K562 (cell line): ENCODE measurements around the gene RNASE8. TPM values are rescaled to one million over a fixed set of nuclear protein-coding genes. Genes with fewer than 3 reads are reported as not detected.
A peak's percentile ranks its signal among the peaks of the same experiment; 100 is the strongest.

ENCODE experiments used
- CC2D1A ChIP-seq: fragments of 450-650 bp; IDR thresholded peaks from 2 replicates; pipeline ENCODE4 v1.6.1; 2017; ENCODE audit warnings: mild to moderate bottlenecking
- DACH1 ChIP-seq: fragments of 450-650 bp; IDR thresholded peaks from 2 replicates; pipeline ENCODE4 v1.6.1; 2018; ENCODE audit not compliant: partially characterized antibody
- EGR1 ChIP-seq: fragments of 450-650 bp; conservative IDR thresholded peaks from 2 replicates; pipeline ENCODE4 v1.6.1; 2017; ENCODE audit warnings: mild to moderate bottlenecking
- EP400 ChIP-seq: fragments of 450-650 bp; IDR thresholded peaks from 2 replicates; pipeline ENCODE4 v1.6.1; 2017; ENCODE audit warnings: antibody characterized with exemption, mild to moderate bottlenecking, moderate library complexity
- ESRRB ChIP-seq: fragments of 250-450 bp; sonication (Bioruptor Pico); IDR thresholded peaks from 2 replicates; pipeline ENCODE4 v1.5.0; 2020; ENCODE audit warnings: mild to moderate bottlenecking, moderate library complexity, borderline replicate concordance
- GATA2 ChIP-seq: sonication (generic); formaldehyde crosslinking; IDR thresholded peaks from 2 replicates; pipeline ENCODE4 v1.4.0; 2020; ENCODE audit warnings: mild to moderate bottlenecking, missing genetic modification reagents
- JUND ChIP-seq, 2 experiments: IDR thresholded peaks; 2 replicates in 1 of 2; 3 replicates in 1 of 2; pipeline ENCODE4 v1.6.1; 2011; ENCODE audit warnings: borderline replicate concordance in 2 of 2, low read depth in 2 of 2, low read length in 2 of 2, improper control_type of control experiment in 1 of 2, missing biosample characterization in 1 of 2, missing genetic modification characterization in 1 of 2, missing genetic modification reagents in 1 of 2
- MLLT1 ChIP-seq, 2 experiments: fragments of 450-650 bp; IDR thresholded peaks; 2 replicates each; pipeline ENCODE4 v1.6.1; 2016
- NFIC ChIP-seq: fragments of 450-650 bp; IDR thresholded peaks from 2 replicates; pipeline ENCODE4 v1.6.1; 2017; ENCODE audit warnings: mild to moderate bottlenecking, inconsistent platforms
- RBM25 ChIP-seq: fragments of 200-400 bp; formaldehyde crosslinking; IDR thresholded peaks from 2 replicates; pipeline ENCODE4 v1.6.1; 2018; ENCODE audit warnings: low read length, low read depth, moderate library complexity; ENCODE audit not compliant: severe bottlenecking
- RFX5 ChIP-seq: IDR thresholded peaks from 2 replicates; pipeline ENCODE4 v1.6.1; 2011; ENCODE audit warnings: low read depth, mild to moderate bottlenecking, improper control_type of control experiment, low read length
- SMARCA5 ChIP-seq: fragments of 450-650 bp; IDR thresholded peaks from 2 replicates; pipeline ENCODE4 v1.6.1; 2016
- ZBTB8A ChIP-seq: fragments of 450-650 bp; IDR thresholded peaks from 2 replicates; pipeline ENCODE4 v1.6.1; 2018; ENCODE audit warnings: mild to moderate bottlenecking, moderate library complexity; ENCODE audit not compliant: partially characterized antibody
- ZKSCAN8 ChIP-seq: fragments of 200-800 bp; sonication (Bioruptor generic); IDR thresholded peaks from 2 replicates; pipeline ENCODE4 v1.6.1; 2016; ENCODE audit warnings: missing genetic modification characterization, missing compliant biosample characterization
- ZNF592 ChIP-seq: fragments of 450-650 bp; IDR thresholded peaks from 2 replicates; pipeline ENCODE4 v1.6.1; 2017; ENCODE audit warnings: antibody characterized with exemption, mild to moderate bottlenecking
- polyA plus RNA-seq, 8 experiments: library from polyadenylated mRNA; depleted of rRNA in 4 of 8; stranded (reverse) in 5 of 8; unstranded in 3 of 8; fragments of >200 nt; fragmentation: Nextera tagmentation in 2 of 8; fragmentation: Illumina TruSeq in 1 of 8; extraction: Ambion mirVana in 2 of 8; extraction: Trizol in 1 of 8; gene quantifications; 2 replicates each; pipeline versions ENCODE4 v1.2.1 to v1.2.3, GENCODE V29; 2011 to 2014; ENCODE audit warnings: inconsistent platforms in 1 of 8, missing spikeins in 1 of 8
- total RNA-seq, 7 experiments: library from RNA; depleted of rRNA in 6 of 7; stranded (reverse); fragments of >200 nt in 6 of 7; fragmentation: Illumina TruSeq in 2 of 7; extraction: Trizol in 2 of 7; gene quantifications; 2 replicates each; pipeline versions ENCODE4 v1.2.1 to v1.2.3, GENCODE V29; 2011 to 2021; ENCODE audit warnings: low replicate concordance in 1 of 7
- TF ChIP-seq, protein P1 (sequence below): sonication (generic); formaldehyde crosslinking; IDR thresholded peaks from 2 replicates; pipeline ENCODE4 v1.8.0; 2022; ENCODE audit warnings: mild to moderate bottlenecking, missing genetic modification reagents, borderline replicate concordance
- TF ChIP-seq, protein P2 (sequence below): sonication (generic); formaldehyde crosslinking; IDR thresholded peaks from 2 replicates; pipeline ENCODE4 v1.8.1; 2023; ENCODE audit warnings: mild to moderate bottlenecking, missing genetic modification reagents
- TF ChIP-seq, protein P3 (sequence below): fragments of 450-650 bp; IDR thresholded peaks from 2 replicates; pipeline ENCODE4 v1.6.1; 2016

The RNASE8 gene
- total and polyA plus RNA-seq, 9 of the 15 experiments (the other 6 are each of a cell fraction or from before 2014, with no cell fraction given): not detected

GRCh38 chr14:21014761-21015190, 42.8 kb upstream of the RNASE8 start (continued):
- TF ChIP-seq, protein P1, sequence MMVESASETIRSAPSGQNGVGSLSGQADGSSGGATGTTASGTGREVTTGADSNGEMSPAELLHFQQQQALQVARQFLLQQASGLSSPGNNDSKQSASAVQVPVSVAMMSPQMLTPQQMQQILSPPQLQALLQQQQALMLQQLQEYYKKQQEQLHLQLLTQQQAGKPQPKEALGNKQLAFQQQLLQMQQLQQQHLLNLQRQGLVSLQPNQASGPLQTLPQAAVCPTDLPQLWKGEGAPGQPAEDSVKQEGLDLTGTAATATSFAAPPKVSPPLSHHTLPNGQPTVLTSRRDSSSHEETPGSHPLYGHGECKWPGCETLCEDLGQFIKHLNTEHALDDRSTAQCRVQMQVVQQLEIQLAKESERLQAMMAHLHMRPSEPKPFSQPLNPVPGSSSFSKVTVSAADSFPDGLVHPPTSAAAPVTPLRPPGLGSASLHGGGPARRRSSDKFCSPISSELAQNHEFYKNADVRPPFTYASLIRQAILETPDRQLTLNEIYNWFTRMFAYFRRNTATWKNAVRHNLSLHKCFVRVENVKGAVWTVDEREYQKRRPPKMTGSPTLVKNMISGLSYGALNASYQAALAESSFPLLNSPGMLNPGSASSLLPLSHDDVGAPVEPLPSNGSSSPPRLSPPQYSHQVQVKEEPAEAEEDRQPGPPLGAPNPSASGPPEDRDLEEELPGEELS (CRISPR knock-in tag): no peak
- no peak for TF ChIP-seq ZNF592
- TF ChIP-seq EGR1: no peak
- TF ChIP-seq CC2D1A: peak; percentile 81; the same call in 1 of the 2 replicates
- TF ChIP-seq NFIC: no peak
- no peak for TF ChIP-seq ESRRB (CRISPR knock-in tag)
- TF ChIP-seq RBM25: no peak
- TF ChIP-seq GATA2 (CRISPR knock-in tag): no peak
- TF ChIP-seq RFX5: no peak
- no peak for TF ChIP-seq DACH1
- TF ChIP-seq EP400: no peak
- TF ChIP-seq, protein P2, sequence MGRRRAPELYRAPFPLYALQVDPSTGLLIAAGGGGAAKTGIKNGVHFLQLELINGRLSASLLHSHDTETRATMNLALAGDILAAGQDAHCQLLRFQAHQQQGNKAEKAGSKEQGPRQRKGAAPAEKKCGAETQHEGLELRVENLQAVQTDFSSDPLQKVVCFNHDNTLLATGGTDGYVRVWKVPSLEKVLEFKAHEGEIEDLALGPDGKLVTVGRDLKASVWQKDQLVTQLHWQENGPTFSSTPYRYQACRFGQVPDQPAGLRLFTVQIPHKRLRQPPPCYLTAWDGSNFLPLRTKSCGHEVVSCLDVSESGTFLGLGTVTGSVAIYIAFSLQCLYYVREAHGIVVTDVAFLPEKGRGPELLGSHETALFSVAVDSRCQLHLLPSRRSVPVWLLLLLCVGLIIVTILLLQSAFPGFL (CRISPR knock-in tag): no peak
- TF ChIP-seq ZKSCAN8 (CRISPR knock-in tag): no peak
- TF ChIP-seq, protein P3, sequence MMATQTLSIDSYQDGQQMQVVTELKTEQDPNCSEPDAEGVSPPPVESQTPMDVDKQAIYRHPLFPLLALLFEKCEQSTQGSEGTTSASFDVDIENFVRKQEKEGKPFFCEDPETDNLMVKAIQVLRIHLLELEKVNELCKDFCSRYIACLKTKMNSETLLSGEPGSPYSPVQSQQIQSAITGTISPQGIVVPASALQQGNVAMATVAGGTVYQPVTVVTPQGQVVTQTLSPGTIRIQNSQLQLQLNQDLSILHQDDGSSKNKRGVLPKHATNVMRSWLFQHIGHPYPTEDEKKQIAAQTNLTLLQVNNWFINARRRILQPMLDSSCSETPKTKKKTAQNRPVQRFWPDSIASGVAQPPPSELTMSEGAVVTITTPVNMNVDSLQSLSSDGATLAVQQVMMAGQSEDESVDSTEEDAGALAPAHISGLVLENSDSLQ: peak; percentile 95
- no peak for TF ChIP-seq SMARCA5
- TF ChIP-seq JUND (IDR thresholded peaks at IDR 0.05; ENCODE audit: borderline replicate concordance, low read depth, low read length): peak; percentile 33; the same call in 1 of the 2 replicates
- TF ChIP-seq JUND (tag; IDR thresholded peaks at IDR 0.05; ENCODE audit: borderline replicate concordance, low read depth, low read length): no peak
- no peak for TF ChIP-seq MLLT1 (IDR thresholded peaks at IDR 0.05)
- no peak for TF ChIP-seq ZBTB8A
